Activated naive CD4-positive, alpha-beta T cell treated with anti-CD3 and anti-CD28 coated beads, Interleukin-2, amount 50 U/mL, for 24 hours (primary cell): ENCODE data around the gene SCUBE1.

ENCODE experiments used
- H3K27ac Mint-ChIP-seq: one replicate; pipeline ENCODE4 v1.8.0; 2021; ENCODE audit warnings: mild to moderate bottlenecking, mixed read lengths
- H3K27me3 Mint-ChIP-seq: one replicate; pipeline ENCODE4 v1.8.0; 2021; ENCODE audit warnings: mixed read lengths
- H3K36me3 Mint-ChIP-seq: one replicate; pipeline ENCODE4 v1.8.0; 2021; ENCODE audit warnings: mixed read lengths
- H3K4me1 Mint-ChIP-seq: one replicate; pipeline ENCODE4 v1.8.0; 2021; ENCODE audit warnings: mixed read lengths
- H3K4me3 Mint-ChIP-seq: one replicate; pipeline ENCODE4 v1.8.0; 2021; ENCODE audit warnings: mild to moderate bottlenecking, mixed read lengths
- H3K9me3 Mint-ChIP-seq: one replicate; pipeline ENCODE4 v1.8.0; 2021; ENCODE audit warnings: mixed read lengths

The SCUBE1 gene

GRCh38 chr22:43320943-43321900 is 21.9 kb downstream of the SCUBE1 start:
- H3K4me3 Mint-ChIP-seq = no peak overlapping the region

GRCh38 chr22:43319661-43320486 is 23.3 kb downstream of the SCUBE1 start:
- no peak overlapping the region for H3K4me3 Mint-ChIP-seq
- H3K27ac Mint-ChIP-seq = no peak overlapping the region
- H3K36me3 Mint-ChIP-seq = no peaks in the 10 kb centered on the region
- no peaks in the 10 kb centered on the region for H3K27me3 Mint-ChIP-seq
- no peaks in the 10 kb centered on the region for H3K9me3 Mint-ChIP-seq
- no peaks in the 10 kb centered on the region for H3K4me1 Mint-ChIP-seq

More at GRCh38 chr22:43320943-43321900, 21.9 kb downstream of the SCUBE1 start:
- Mint-ChIP-seq H3K27me3 (no peaks in the 10 kb centered on the region), H3K9me3 (no peaks in the 10 kb centered on the region), H3K27ac (no peak overlapping the region), H3K4me1 (no peaks in the 10 kb centered on the region), H3K36me3 (no peaks in the 10 kb centered on the region)

- H3K27ac Mint-ChIP-seq = no peak overlapping the region
- H3K4me3 Mint-ChIP-seq = no peak overlapping the region
- peaks cover 3% of the 10 kb centered on the region for H3K27me3 Mint-ChIP-seq
- H3K36me3 Mint-ChIP-seq = no peaks in the 10 kb centered on the region
- H3K9me3 Mint-ChIP-seq = no peaks in the 10 kb centered on the region
- H3K4me1 Mint-ChIP-seq = no peaks in the 10 kb centered on the region
These were observed 25.9 kb downstream of the SCUBE1 start for GRCh38 chr22:43317239-43317638.

GRCh38 chr22:43315687-43316217 is 27.4 kb downstream of the SCUBE1 start:
- Mint-ChIP-seq H3K27me3 (peaks cover 3% of the 10 kb centered on the region), H3K27ac (no peak overlapping the region), H3K9me3 (no peaks in the 10 kb centered on the region), H3K4me1 (no peaks in the 10 kb centered on the region), H3K4me3 (no peak overlapping the region), H3K36me3 (no peaks in the 10 kb centered on the region)

- H3K9me3 Mint-ChIP-seq = no peaks in the 10 kb centered on the region
- H3K36me3 Mint-ChIP-seq = no peaks in the 10 kb centered on the region
- no peaks in the 10 kb centered on the region for H3K4me1 Mint-ChIP-seq
- no peak overlapping the region for H3K4me3 Mint-ChIP-seq
- no peak overlapping the region for H3K27ac Mint-ChIP-seq
- peaks cover 3% of the 10 kb centered on the region for H3K27me3 Mint-ChIP-seq
These were observed 28.6 kb downstream of the SCUBE1 start for GRCh38 chr22:43314611-43315010.

GRCh38 chr22:43313890-43314474 is 29.2 kb downstream of the SCUBE1 start:
- Mint-ChIP-seq H3K4me1 (no peaks in the 10 kb centered on the region), H3K27me3 (peaks cover 3% of the 10 kb centered on the region)

GRCh38 chr22:43313244-43313889 is 29.8 kb downstream of the SCUBE1 start:
- Mint-ChIP-seq H3K27ac (no peak overlapping the region), H3K9me3 (no peaks in the 10 kb centered on the region)

More at GRCh38 chr22:43313890-43314474, 29.2 kb downstream of the SCUBE1 start:
- Mint-ChIP-seq H3K9me3 (no peaks in the 10 kb centered on the region), H3K27ac (no peak overlapping the region), H3K4me3 (no peak overlapping the region), H3K36me3 (no peaks in the 10 kb centered on the region)

GRCh38 chr22:43312608-43313007 is 30.6 kb downstream of the SCUBE1 start:
- Mint-ChIP-seq H3K27ac (no peak overlapping the region), H3K4me1 (no peaks in the 10 kb centered on the region)

More at GRCh38 chr22:43313244-43313889, 29.8 kb downstream of the SCUBE1 start:
- H3K27me3 Mint-ChIP-seq = peaks cover 3% of the 10 kb centered on the region
- no peak overlapping the region for H3K4me3 Mint-ChIP-seq
- no peaks in the 10 kb centered on the region for H3K36me3 Mint-ChIP-seq
- H3K4me1 Mint-ChIP-seq = no peaks in the 10 kb centered on the region

GRCh38 chr22:43310798-43311197 is 32.4 kb downstream of the SCUBE1 start:
- H3K27ac Mint-ChIP-seq = no peak overlapping the region
- H3K9me3 Mint-ChIP-seq = no peaks in the 10 kb centered on the region
- H3K4me1 Mint-ChIP-seq = no peaks in the 10 kb centered on the region
- no peaks in the 10 kb centered on the region for H3K36me3 Mint-ChIP-seq
- H3K27me3 Mint-ChIP-seq = peaks cover 3% of the 10 kb centered on the region
- H3K4me3 Mint-ChIP-seq = no peak overlapping the region

More at GRCh38 chr22:43312608-43313007, 30.6 kb downstream of the SCUBE1 start:
- H3K9me3 Mint-ChIP-seq = no peaks in the 10 kb centered on the region
- H3K36me3 Mint-ChIP-seq = no peaks in the 10 kb centered on the region
- H3K27me3 Mint-ChIP-seq = peaks cover 3% of the 10 kb centered on the region
- H3K4me3 Mint-ChIP-seq = no peak overlapping the region

GRCh38 chr22:43310311-43310710 is 32.9 kb downstream of the SCUBE1 start:
- Mint-ChIP-seq H3K36me3 (no peaks in the 10 kb centered on the region), H3K4me3 (no peak overlapping the region), H3K27me3 (peaks cover 3% of the 10 kb centered on the region), H3K9me3 (no peaks in the 10 kb centered on the region), H3K27ac (no peak overlapping the region), H3K4me1 (no peaks in the 10 kb centered on the region)

- Mint-ChIP-seq H3K4me3 (no peak overlapping the region), H3K27me3 (peaks cover 2% of the 10 kb centered on the region), H3K4me1 (no peaks in the 10 kb centered on the region), H3K36me3 (no peaks in the 10 kb centered on the region), H3K9me3 (no peaks in the 10 kb centered on the region), H3K27ac (no peak overlapping the region)
These were observed 34.3 kb downstream of the SCUBE1 start for GRCh38 chr22:43308836-43309235.

- H3K4me1 Mint-ChIP-seq = no peaks in the 10 kb centered on the region
- H3K9me3 Mint-ChIP-seq = no peaks in the 10 kb centered on the region
- no peaks in the 10 kb centered on the region for H3K36me3 Mint-ChIP-seq
- H3K27ac Mint-ChIP-seq = no peak overlapping the region
- H3K4me3 Mint-ChIP-seq = no peak overlapping the region
- peaks cover 2% of the 10 kb centered on the region for H3K27me3 Mint-ChIP-seq
These were observed 34.9 kb downstream of the SCUBE1 start for GRCh38 chr22:43308060-43308830.

- H3K9me3 Mint-ChIP-seq = no peaks in the 10 kb centered on the region
- no peaks in the 10 kb centered on the region for H3K4me1 Mint-ChIP-seq
- no peaks in the 10 kb centered on the region for H3K36me3 Mint-ChIP-seq
- no peaks in the 10 kb centered on the region for H3K27me3 Mint-ChIP-seq
- no peak overlapping the region for H3K4me3 Mint-ChIP-seq
- H3K27ac Mint-ChIP-seq = no peak overlapping the region
These were observed 37.4 kb downstream of the SCUBE1 start for GRCh38 chr22:43305806-43306205.

- Mint-ChIP-seq H3K9me3 (no peaks in the 10 kb centered on the region), H3K4me1 (no peaks in the 10 kb centered on the region), H3K27ac (no peak overlapping the region)
These were observed 38.2 kb downstream of the SCUBE1 start for GRCh38 chr22:43304831-43305590.

More at GRCh38 chr22:43304831-43305590, 38.2 kb downstream of the SCUBE1 start:
- H3K36me3 Mint-ChIP-seq = no peaks in the 10 kb centered on the region
- no peaks in the 10 kb centered on the region for H3K27me3 Mint-ChIP-seq
- no peak overlapping the region for H3K4me3 Mint-ChIP-seq
